Measurements from ENCODE around the gene TXNRD1.

The TXNRD1 gene

DNA sequence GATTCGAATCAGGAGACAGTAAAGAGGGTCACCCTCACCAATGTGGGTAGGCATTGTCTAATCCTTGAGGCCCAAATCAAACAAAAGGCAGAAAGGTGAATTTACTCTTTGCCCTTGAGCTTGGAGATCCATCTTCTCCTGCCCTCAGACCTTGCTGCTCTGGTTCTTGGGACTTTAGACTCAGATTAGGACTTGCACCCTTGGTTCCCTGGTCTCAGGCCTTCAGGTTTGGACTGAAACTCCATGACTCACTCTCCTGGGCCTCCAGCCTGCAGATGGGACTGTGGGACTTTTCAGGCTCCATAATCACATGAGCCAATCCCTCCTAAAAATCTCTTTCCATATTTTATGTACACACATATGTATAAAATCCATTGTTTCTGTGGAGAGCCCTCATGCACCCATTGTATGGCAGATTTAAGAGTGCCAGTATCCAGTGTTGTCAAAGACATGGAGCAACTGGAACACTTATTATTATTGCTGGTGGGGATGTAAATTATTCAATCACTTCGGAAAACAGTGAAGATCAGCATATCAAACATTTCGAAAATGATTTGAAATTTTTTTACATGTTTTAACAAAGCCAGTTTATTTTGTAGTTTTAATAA is 136.6 kb downstream of the TXNRD1 start:
- DNase-seq, result no peak

DNA sequence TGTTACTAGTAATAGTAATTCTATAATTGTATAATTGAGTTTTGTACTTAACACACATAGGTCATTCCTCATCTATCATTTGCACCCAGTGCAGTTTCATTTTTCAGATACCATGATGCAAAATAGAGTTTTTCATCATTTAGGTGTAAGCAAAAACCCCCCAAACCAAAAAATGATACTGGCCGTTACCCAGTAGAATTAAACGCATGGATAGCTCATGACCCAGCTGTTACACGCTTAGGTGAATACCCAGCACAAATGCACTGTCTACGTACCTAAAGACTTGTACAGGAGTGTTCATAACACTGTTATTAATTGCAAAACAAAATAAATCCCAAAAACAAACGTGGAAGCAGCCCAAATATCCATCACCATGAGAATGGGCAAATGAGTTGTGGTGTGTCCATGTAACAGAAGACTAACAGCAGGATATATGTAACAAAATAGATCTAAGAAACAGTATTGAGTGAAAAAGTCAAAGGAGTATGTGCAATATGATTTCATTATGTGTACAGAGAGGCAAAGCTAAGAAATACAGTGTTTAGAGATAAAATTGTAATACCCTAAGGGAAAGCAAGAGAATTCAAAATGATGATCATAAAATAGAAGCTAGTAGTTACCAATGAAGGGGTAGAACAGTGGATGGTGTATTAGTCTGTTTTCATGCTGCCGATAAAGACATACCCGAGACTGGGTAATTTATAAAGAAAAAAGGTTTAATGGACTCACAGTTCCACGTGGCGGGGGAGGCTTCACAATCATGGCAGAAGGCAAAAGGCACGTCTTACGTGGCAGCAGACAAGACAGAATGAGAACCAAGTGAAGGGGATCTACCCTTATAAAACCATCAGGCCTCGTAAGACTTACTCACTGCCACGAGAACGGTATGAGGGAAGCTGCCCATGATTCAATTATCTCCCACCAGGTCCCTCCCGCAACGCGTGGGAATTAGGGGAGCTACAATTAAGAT is 137.7 kb downstream of the TXNRD1 start:
- no peak for DNase-seq

DNA sequence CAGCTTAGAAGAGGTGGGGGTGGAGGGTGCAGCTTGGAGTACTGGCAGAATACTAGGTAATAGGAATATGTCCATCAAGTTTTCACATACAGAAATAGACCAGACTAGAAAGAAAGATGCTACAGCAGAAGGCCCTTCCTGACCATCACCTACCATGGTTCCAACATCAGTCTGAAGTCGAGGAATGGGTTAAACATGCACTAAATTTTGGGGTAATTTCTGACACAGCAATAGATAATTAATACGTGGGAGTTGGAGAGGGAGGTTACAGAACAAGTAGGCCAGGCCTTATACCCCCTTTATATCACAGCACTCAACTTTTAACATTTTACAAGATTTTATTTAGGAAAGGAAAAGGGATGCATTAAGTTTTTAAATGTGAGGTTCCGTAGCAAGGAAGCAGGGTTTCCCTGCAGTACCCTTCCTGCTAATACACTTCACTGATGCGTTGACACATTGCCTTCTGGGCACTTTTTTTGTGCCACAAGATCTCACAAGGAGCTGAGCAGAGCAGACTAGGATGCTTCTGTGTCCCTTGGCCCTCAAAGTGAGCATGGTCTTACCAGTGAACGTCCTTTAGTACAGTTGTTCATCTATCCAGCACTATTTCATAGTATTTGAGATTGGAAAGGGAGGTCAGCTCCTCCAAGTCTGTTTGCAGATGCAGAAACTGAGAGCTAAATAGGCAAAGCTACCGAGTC is 138.7 kb downstream of the TXNRD1 start:
- no peak for DNase-seq

DNA sequence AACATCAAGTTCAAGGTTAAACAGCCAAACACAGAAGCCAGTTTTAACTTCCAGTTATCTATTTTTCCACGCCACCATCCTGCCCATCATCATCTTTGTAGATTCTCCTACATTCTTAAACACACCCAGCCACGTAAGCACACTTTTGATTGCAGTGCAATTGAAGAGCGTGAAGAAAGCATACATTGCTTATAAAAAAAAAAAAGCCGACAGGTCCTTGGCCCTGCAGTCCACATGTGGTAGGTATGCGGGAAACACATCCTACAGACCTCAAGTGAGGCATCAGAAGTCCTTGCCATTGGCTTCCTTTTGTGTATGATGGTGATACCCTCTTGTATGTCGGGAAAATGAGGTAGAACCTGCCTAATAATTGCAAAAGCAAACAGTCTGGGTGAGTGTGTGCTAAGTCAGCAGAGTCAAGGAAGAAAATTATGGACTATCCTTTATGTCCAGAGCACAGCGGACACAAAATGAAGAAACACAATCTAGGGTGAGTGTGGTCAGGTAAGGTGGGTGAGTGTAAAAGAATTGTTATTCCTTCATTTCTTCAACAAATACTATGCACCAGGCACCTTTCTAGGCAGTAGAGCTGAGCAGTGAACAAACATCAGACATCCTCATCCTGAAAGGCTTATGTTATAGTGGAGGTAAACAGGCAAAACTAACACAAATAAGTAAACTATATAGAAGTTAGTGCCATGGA is 139.4 kb downstream of the TXNRD1 start:
- DNase-seq, result no peak

DNA sequence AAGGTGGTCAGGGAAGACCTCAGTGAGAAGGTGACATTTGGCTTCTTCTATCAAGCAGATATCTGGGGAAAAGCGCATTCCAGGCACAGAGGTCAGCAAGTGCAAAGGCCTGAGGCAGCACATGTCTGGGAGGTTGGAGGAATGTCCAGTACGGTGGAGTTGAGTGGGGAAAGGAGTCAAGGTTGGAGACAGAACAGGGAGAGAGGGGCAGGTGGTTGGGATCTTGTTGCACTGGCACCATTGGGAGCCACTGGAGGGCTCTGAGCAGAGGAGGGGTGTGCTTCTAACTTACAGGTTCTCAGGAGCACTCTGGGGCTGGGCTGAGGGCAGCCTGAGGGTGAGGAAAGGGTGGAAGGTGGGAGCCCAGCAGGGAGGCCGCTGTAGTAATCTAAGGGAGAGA is 140.1 kb downstream of the TXNRD1 start:
- no peak for DNase-seq

DNA sequence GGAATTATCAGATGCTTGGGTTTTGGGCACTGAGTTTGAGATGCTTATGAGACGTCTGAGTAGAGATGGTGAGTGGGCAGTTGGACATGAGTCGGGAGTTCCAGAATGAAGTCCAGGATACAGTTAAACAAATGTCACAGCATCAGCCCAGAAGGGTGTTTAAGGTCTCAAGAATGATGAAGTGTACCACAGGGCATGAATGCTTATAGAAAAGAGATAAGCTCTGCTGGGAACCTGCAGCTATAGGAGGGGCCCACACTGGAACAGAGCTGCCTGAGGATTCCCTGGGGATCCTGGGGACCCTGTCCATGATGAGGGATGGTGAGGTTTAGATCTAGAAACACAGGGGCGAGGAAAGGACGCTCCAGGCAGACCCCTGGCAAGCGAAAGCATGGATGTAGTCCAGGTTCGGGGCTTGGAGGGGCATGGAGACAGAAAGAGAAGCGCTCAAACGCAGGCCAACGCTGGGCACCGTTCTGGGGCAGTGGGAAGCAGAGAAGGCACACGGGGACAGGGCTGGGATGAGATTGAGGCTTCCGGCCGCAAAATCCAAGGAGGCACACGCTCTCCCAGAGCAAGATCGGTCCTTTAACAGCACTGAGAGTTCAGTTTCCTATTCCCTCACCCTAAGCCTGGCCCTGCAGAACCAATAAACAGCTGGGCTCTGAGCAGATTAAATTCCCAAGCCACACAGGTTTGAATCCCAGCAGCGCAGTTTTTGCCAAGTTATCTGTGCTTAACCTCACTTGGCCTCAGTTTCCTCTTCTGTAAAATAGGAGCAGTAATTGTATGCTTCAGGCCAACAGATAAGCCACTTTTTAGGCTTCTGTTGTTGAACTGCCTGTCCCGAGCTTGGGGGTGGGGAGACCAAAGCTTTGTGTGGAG is 140.9 kb downstream of the TXNRD1 start:
- DNase-seq, result no peak

DNA sequence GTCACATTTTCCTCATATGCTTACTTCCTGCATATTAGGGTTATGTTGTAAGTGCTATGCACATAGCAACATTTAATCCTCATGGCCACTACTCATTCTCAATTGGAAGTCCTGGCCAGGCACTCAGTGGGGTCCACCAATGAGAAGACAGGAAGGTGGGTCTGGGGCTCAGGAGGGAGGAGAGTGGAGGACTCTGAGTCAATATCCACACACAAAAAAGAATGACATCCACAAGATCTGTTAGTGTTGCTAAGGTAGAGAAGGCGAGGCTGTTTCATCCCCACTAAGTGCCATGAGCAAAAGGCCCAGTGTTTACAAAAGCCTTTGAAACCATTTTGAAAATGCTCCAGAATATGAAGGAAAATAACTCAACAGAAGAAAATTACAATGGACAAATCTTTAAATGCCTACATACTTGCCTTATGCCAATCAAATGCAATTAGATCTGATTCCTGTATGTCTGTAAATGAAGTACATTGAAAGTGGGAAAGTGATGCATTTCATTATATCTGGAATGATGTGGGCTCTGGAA is 141.9 kb downstream of the TXNRD1 start:
- no peak for DNase-seq

DNA sequence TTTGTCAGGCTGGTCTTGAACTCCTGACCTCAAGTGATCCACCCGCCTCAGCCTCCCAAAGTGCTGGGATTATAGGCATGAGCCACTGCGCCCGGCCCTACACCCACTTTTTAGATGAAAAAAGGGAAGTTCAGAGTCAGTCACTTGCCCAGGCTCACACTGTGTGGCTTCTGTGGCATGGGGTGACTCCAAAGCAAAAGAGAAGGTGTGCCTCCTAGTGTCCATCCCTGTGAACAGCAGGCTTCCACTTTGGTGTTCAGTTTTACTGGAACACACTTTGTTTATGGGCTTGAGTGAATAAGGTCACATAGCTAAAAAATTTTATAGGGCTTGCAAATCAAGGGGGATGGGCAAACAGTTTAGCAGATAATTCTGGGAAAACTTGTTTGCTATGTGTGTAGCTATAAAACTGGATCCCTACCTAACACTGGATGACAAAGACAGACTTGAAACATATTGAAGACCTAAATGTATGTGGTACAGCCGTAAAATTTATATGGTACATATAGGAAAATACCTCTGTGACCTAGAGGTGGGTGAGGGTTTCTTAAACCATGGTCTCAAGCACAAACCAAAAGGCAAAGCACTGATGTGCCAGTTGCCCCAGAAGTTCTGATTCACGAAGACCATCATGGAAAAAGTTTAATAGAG is 142.9 kb downstream of the TXNRD1 start:
- DNase-seq, result peak; percentile 72

DNA sequence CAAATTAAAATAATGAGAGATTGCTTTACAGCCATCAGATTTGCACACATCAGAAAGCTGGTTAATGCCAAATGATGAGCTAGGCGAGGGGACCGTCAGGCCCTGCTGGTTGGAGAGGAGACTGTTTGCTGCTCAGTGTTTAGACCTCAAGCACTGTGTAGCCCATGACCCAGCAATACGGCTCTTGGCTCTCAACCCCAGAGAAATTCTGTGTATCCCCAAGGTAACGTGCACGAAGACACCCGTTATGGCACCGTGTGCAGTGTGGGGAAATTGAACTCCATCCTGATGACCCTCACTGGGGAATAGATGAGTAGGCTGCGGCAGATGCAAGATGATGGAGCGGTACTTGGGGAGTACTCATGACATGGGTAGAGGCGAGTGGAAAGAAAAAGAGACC is 143.6 kb downstream of the TXNRD1 start:
- DNase-seq, result no peak

DNA sequence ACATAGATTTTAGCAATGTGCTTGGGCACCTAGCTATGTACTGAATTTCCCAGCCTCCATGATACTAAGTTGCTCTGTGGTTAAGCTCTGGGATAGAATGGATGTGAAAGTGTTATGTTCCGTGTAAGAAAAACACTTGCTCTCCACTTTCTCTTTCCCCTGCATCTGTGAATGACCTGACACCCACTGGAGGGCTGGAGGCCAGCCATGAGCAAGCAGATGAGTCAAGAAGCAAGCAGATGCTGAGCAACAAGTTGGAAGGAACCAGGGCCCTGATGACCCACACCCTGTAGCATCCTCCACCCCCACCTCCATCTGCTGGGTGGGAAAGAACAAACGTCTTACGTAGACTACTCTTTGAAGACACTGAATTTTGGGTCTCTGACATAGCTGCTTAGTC is 144.6 kb downstream of the TXNRD1 start:
- DNase-seq, result no peak

DNA sequence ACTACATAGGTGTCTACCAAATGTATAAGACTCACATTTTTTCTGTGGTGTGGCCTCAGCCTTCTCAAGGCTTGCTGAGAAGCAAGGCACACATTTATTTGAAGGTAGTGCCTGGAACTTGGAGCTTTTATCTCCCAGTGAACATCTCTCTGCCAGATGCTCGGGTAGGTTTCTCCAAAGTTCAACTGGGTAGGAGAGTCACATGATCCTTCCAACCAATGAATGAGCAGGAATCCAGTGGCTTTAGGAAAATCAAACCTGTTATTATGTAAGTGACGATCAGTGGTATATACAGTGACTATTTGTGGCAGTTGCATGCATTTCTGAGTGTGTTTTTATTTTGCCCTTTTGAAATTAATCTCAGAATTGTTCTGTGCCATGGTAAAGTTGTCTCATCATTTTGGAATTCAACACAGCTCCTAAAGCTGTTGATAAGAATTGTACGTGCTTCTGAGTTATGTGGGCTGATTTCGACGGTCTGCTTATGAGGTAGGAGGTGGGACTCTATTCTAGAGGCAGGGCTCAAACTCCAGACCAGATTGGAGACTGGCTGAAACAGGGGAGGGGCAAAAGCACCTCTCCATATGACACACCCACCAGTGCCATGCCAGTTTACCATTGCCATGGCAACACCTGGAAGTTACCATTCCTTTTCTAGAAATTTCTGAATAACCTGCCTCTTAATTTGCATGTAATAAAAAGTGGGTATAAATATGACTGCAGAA is 145.6 kb downstream of the TXNRD1 start:
- no peak for DNase-seq

DNA sequence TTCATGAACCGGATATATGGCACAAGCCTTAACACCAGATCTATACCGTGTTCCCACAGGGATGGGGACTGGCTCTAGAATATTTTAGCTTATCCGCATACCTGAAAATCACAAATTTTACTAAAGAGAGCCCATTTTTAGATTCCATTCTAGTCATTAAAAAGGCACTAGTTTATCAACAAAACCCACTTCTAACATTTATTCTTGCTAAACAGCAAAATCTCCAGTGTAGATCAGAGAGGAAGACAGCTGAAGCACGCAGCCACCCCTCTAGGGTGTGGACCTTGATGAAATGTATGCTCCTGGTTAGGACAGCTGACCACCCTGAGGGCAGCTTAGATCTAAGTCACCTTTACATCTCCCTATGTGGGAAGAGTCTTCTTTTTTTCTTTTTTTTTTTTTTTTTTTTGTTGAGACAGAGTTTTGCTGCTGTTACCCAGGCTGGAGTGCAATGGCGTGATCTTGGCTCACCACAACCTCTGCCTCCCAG is 150.4 kb downstream of the TXNRD1 start:
- DNase-seq, result no peak

DNA sequence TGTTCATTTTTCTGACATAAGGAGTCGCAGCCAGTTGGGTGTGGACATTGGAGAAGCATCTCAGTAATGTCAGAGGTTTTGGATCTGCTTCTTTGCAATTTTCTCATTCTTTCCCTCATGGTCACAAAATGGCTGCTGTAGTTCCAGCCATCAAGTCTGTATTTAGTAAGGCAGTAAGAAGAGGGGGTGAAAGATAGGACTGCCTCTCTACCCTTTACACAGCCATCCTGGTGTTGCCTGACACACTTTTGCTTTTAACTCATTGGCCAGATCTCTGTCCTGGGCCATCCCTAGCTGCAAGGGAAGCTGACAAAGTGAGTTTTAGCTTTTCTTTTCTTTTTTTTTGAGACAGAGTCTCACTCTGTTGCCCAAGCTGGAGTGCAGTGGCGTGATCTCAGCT is 154.1 kb downstream of the TXNRD1 start:
- DNase-seq, result no peak

DNA sequence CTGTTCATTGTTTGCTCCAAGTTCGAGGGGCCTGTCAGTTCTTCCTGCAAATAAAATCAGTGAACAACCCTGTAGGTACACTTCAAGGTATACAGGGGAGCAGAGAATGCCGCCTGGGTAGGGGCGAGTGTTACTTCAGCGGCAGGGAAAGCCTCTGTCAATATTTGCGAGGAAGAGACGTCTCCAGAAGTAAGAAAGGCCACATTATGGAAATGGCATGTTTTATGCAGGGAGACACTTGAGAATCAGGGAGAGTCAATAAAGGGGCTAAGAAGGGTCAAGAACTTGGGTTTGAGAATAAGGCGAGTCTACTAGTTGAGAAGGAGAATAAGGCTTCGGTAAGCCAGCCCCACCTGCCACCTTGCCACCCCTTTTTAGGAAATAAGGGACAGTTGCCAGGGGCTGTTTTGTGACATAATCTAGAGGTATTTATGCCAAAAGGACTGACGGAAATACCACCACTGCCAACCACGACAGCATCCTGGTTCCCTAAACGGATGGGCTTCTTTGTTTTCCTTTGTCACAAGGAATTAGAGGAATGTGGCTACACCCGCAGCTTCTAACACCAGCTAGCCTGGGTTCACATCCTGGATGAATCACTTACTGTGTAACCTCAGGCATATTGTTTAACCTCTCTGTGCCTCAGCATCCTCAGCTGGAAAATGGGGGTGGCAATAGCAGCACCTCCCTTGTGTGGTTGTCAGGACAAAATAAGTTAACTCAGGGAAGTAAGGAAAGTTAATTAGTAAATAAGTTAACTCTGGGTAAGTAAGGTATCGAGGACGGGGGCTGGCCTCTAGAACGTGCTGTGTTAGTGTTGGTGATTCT is 155.7 kb downstream of the TXNRD1 start:
- no peak for DNase-seq

DNA sequence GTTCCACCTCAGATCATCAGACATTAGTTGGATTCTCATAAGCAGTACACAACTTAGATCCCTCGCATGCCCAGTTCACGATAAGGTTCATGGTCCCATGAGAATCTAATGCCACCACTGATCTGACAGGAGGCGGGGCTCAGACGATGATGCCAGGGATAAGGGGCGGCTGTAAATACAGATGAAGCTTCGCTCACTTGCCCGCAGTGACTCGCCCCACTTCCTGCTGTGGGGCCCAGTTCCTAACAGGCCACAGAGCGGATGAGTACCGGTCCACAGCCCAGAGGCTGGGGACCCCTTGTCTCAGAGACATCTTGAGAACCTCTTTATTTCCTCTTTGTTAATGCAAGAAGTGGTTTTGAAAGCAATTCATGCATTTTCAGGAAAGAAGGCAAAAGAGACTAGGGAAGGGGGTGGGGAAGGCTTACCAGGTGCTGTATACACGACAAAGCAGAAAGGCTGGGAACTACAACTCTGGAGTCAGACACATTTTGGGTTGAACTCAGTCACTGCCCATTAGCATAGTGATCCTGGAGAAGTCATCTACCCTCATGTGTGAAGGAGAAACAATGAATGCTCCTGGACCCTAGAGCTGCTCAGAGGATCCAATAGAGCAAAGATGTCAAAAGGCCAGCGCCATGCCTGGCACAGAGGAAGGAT is 156.6 kb downstream of the TXNRD1 start:
- DNase-seq, result no peak

DNA sequence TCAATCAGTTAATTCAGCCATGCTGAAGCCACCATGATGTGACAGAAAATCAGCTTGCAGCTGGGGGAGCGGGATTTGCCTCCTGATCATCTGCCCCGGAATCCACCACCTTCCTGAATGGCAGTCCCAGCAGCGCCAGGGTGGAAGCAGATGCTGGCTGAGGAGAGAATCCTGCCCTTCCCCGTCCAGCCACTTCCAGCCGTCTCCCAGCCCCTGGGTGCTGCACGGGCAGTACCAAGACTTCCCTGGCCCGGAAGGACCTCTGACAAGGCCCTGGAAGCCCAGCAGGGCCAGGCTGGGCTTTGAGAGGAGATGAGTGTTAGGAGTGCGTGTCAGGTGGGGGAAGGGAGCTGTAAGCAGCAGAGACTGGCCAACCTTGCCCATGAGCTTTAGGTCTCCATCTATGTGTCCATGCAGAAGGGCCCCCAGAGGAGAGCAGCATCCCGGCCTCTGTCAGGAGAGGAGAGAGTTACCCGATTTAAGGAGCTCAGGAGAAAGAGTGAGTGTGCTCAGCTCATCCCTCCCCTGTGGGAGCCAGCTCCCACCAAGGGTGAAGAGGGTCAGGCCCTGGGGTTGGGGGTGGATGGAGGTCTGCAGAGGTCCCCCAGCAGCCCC is 157.2 kb downstream of the TXNRD1 start:
- no peak for DNase-seq

DNA sequence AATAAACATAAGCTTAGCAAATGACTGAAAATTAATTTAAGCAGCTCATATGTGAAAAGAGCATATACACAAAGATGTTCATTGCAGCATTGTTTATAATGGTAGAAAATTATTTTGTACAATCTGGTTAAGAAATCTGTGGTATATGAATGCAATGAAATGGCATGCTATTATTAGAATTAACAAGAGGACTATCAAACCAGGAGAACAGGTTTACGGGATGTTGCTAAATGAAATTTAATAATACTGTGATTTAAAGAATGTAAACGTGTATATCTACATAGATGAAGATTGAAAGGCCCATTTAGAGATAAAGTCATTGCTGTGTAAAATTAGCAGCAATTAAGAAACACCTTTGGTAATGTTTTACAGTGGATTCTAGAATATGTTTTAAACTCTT is 158.5 kb downstream of the TXNRD1 start:
- no peak for DNase-seq

DNA sequence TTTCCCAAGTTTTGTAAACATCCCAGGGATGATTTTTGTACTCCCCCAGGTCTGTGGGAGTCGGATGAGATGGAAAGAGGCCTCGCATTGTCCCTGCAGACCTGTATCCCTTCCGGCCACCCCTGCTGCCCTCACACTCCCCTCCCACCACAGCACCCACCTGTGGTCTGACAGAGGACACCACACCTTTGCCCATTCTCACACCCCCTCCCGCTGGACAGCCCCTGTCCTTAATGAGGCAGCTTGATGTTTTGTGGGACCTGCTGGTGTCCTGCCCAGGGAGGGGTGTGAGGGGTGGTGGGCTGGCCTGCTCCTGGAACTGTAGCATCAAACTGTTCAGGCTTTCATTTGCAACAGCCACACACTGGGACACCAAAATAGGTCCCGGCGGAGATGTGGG is 159.2 kb downstream of the TXNRD1 start:
- no peak for DNase-seq

Data from RPMI8226 (cell line).